Spleen (tissue), 7 donors: Measurements from ENCODE around the gene TRPM2.

ENCODE experiments used
- CTCF ChIP-seq, 11 experiments: fragments of 200-600 bp in 7 of 11; fragments of 450-650 bp in 4 of 11; sonication (generic) in 4 of 11; IDR thresholded peaks in 8 of 11; conservative IDR thresholded peaks in 3 of 11; 1 replicate in 7 of 11; 2 replicates in 4 of 11; pipeline versions ENCODE4 v1.4.0 to v1.8.0; 2016 to 2021; ENCODE audit warnings: antibody characterized with exemption in 11 of 11, inconsistent platforms in 4 of 11, mild to moderate bottlenecking in 1 of 11
- POLR2A ChIP-seq, 3 donors: fragments of 450-650 bp; IDR thresholded peaks; one replicate each; pipeline ENCODE4 v1.5.1; 2017; ENCODE audit warnings: antibody characterized with exemption in 3 of 3, mild to moderate bottlenecking in 1 of 3
- POLR2AphosphoS5 ChIP-seq, 3 donors: sonication (generic); formaldehyde crosslinking; IDR thresholded peaks; one replicate each; pipeline ENCODE4 v1.5.1; 2017; ENCODE audit warnings: antibody characterized with exemption in 3 of 3
- donor health status: DM: no; HTN: no; CAD: no; lungs with moderate emphysema.
- donor health status: DM: no; HTN: no; CAD: no.
- donor health status: DM: no; HTN: no; CAD: no.

GRCh38 chr21:44314128-44314527, 39.3 kb upstream of the TRPM2 start:
- no peak for TF ChIP-seq CTCF (IDR thresholded peaks at IDR 0.05 in 8 of 11, conservative IDR thresholded peaks at IDR 0.05 in 3 of 11)
- no peak for TF ChIP-seq POLR2A (IDR thresholded peaks at IDR 0.05)
- no peak for TF ChIP-seq POLR2AphosphoS5 (IDR thresholded peaks at IDR 0.05)
